ENCODE results near the gene ACVR1B. TPM values are rescaled to one million over a fixed set of nuclear protein-coding genes. Genes with fewer than 3 reads are reported as not detected.
A peak's percentile ranks its signal among the peaks of the same experiment; 100 is the strongest.

ACVR1B gene
- total and polyA plus RNA-seq, 9 of the 15 experiments (the other 6 are each of a cell fraction or from before 2014, with no cell fraction given): 0.97 to 15.1 (median 6.8) TPM

- peak; percentile 75; the same call in 1 of the 2 replicates for TF ChIP-seq ADNP (tag; IDR thresholded peaks at IDR 0.05)
- TF ChIP-seq ZNF318 (IDR thresholded peaks at IDR 0.05; ENCODE audit: borderline replicate concordance in 1 of 2, low read depth in 1 of 2): 0 out of 4 replicates have a peak, but pooled peaks of 1 of the 2 experiments have one; percentile 19
- TF ChIP-seq MITF (IDR thresholded peaks at IDR 0.05): peak; percentile 53; the same call in 1 of the 2 replicates
- peak; percentile 94 for TF ChIP-seq CCNT2 (IDR thresholded peaks at IDR 0.05; ENCODE audit: borderline replicate concordance, extremely low read depth, insufficient read length, low read depth, low read length)
- TF ChIP-seq POU5F1 (IDR thresholded peaks at IDR 0.05; ENCODE audit: borderline replicate concordance, low read depth, low read length, partially characterized antibody): no peak
- no peak for TF ChIP-seq DLX4 (CRISPR knock-in tag; IDR thresholded peaks at IDR 0.05)
- no peak for TF ChIP-seq CHD1 (IDR thresholded peaks at IDR 0.05; ENCODE audit: low read length)
- TF ChIP-seq PURB (CRISPR knock-in tag; IDR thresholded peaks at IDR 0.05; ENCODE audit: low read depth): no peak
- TF ChIP-seq NCOA1 (IDR thresholded peaks at IDR 0.05; ENCODE audit: low read depth): peak; percentile 71; the same call in 1 of the 2 replicates
- TF ChIP-seq ARNT (IDR thresholded peaks at IDR 0.05): peak in 1 of 2 experiments; percentile 91; a peak in 2 of 4 replicates
- TF ChIP-seq DEAF1 (CRISPR knock-in tag; IDR thresholded peaks at IDR 0.05): no peak
- TF ChIP-seq XRCC4 (IDR thresholded peaks at IDR 0.05; ENCODE audit: extremely low read depth, insufficient read depth, insufficient read length): no peak
- TF ChIP-seq DPF2 (IDR thresholded peaks at IDR 0.05): peak; percentile 96
Measured at GRCh38 chr12:51972849-51973273, 21.4 kb downstream of the ACVR1B start (continued).
